Naive B cell (primary cell): Measurements from ENCODE around the gene CACNA1S. TPM values are rescaled to one million over a fixed set of nuclear protein-coding genes. Genes with fewer than 3 reads are reported as not detected.
A peak's percentile ranks its signal among the peaks of the same experiment; 100 is the strongest.

Source experiments
- ATAC-seq, 2 donors: fragments of 150-1000 bp; cut with Tn5 transposase; 2 replicates each; pipeline ENCODE4 v1.10.0; 2021; ENCODE audit warnings: low read depth in 2 of 2, mild to moderate bottlenecking in 2 of 2, moderate library complexity in 2 of 2
- DNase-seq: peaks from one replicate; pipeline ENCODE4 v3.0.0; 2022
- H3K27ac Mint-ChIP-seq, 6 donors: one replicate each; pipeline ENCODE4 v1.8.0; 2020 to 2022; ENCODE audit warnings: mild to moderate bottlenecking in 6 of 6, mixed read lengths in 6 of 6, moderate library complexity in 5 of 6, inconsistent platforms in 2 of 6
- H3K27me3 Mint-ChIP-seq, 3 donors: one replicate each; pipeline ENCODE4 v1.8.0; 2021 to 2022; ENCODE audit warnings: mixed read lengths in 3 of 3, mild to moderate bottlenecking in 1 of 3
- H3K36me3 Mint-ChIP-seq, 2 donors: one replicate each; pipeline ENCODE4 v1.8.0; 2020 to 2022; ENCODE audit warnings: mixed read lengths in 2 of 2, inconsistent platforms in 1 of 2, mild to moderate bottlenecking in 1 of 2
- H3K4me1 Mint-ChIP-seq, 3 donors: one replicate each; pipeline ENCODE4 v1.8.0; 2020 to 2022; ENCODE audit warnings: mixed read lengths in 3 of 3, inconsistent platforms in 1 of 3, mild to moderate bottlenecking in 1 of 3, moderate library complexity in 1 of 3
- H3K4me3 Mint-ChIP-seq, 8 donors: one replicate each; pipeline ENCODE4 v1.8.0; 2020 to 2022; ENCODE audit warnings: mild to moderate bottlenecking in 8 of 8, mixed read lengths in 8 of 8, moderate library complexity in 8 of 8, inconsistent platforms in 2 of 8
- H3K9me3 Mint-ChIP-seq, 7 donors: one replicate each; pipeline ENCODE4 v1.8.0; 2020 to 2022; ENCODE audit warnings: mixed read lengths in 7 of 7, mild to moderate bottlenecking in 5 of 7, inconsistent platforms in 2 of 7, moderate library complexity in 1 of 7
- polyA plus RNA-seq, 6 donors: library from polyadenylated mRNA; unstranded; fragments of 300-500 nt; fragmentation: Illumina TruSeq; gene quantifications; one replicate each; pipeline ENCODE4 v1.2.3, GENCODE V29; 2021; ENCODE audit warnings: low read depth in 6 of 6

CACNA1S gene
- polyA plus RNA-seq, 6 donors from 2014 or later: not detected

GRCh38 chr1:201020721-201021629, 91.3 kb downstream of the CACNA1S start:
- Mint-ChIP-seq H3K27me3 (no peaks in the 10 kb centered on the region), H3K4me1 (peaks cover 65 to 91% (median 77%) of the 10 kb centered on the region in 3 donors), H3K9me3 (no peaks in the 10 kb centered on the region), H3K36me3 (no peaks in the 10 kb centered on the region), H3K4me3 (peak overlapping the region; percentile 84 to 94 (median 92)), H3K27ac (peak overlapping the region; percentile 95 to 98 (median 97))
- no peak for DNase-seq
- no peak for ATAC-seq

DNA sequence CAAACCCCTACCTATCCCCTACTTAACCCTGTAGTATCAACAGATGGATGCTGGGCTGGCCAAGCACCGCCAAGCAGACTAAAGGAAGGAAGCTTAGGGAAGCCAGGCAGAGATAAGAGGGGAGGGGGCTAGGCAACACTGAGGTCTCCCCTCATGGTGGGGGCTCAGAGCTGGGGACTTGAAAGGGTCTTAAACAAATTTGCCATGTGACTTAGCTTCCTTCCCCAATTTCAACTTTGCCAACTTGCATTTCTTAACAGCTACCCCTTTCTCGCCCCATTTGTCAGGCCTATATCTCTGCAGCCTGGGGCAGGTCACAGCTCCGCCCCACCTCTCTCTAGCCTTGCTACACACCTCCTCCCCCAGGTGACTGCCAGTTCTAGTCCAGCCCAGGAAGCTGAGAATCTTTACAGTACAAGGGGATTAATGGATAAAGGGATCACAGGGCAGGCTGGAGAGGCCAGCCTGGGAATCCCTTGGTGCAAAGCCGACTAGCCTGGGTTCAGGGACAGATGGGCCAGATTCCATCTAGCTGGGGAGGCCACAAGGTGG, 92.1 kb downstream of the CACNA1S start:
- Mint-ChIP-seq H3K27ac (peak overlapping the region; percentile 94 to 98 (median 97)), H3K9me3 (no peaks in the 10 kb centered on the region), H3K27me3 (no peaks in the 10 kb centered on the region), H3K4me3 (peak overlapping the region; percentile 77 to 94 (median 90)), H3K4me1 (peaks cover 67 to 91% (median 78%) of the 10 kb centered on the region in 3 donors), H3K36me3 (no peaks in the 10 kb centered on the region)
- DNase-seq: peak; percentile 39
- peak; percentile 6 to 16 for ATAC-seq

- H3K9me3 Mint-ChIP-seq: no peaks in the 10 kb centered on the region
- peak overlapping the region; percentile 80 to 94 (median 90) for H3K4me3 Mint-ChIP-seq
- peak overlapping the region; percentile 94 to 98 (median 97) for H3K27ac Mint-ChIP-seq
- DNase-seq (peak; percentile 88), ATAC-seq (peak; percentile 71 to 73)
- no peaks in the 10 kb centered on the region for H3K36me3 Mint-ChIP-seq
- H3K27me3 Mint-ChIP-seq: no peaks in the 10 kb centered on the region
- peaks cover 72 to 87% (median 82%) of the 10 kb centered on the region in 3 donors for H3K4me1 Mint-ChIP-seq
These were observed 92.8 kb downstream of the CACNA1S start for GRCh38 chr1:201019321-201019977.

GRCh38 chr1:201017828-201018163, 94.4 kb downstream of the CACNA1S start:
- ATAC-seq: no peak
- peak overlapping the region in 5 of 8 donors; percentile 15 to 67 (median 49) for H3K4me3 Mint-ChIP-seq
- no peak for DNase-seq
- H3K36me3 Mint-ChIP-seq: no peaks in the 10 kb centered on the region
- no peaks in the 10 kb centered on the region for H3K27me3 Mint-ChIP-seq
- no peaks in the 10 kb centered on the region for H3K9me3 Mint-ChIP-seq
- H3K4me1 Mint-ChIP-seq: peaks cover 79 to 88% (median 87%) of the 10 kb centered on the region in 3 donors
- H3K27ac Mint-ChIP-seq: peak overlapping the region in 5 of 6 donors; percentile 39 to 95 (median 71)

DNA sequence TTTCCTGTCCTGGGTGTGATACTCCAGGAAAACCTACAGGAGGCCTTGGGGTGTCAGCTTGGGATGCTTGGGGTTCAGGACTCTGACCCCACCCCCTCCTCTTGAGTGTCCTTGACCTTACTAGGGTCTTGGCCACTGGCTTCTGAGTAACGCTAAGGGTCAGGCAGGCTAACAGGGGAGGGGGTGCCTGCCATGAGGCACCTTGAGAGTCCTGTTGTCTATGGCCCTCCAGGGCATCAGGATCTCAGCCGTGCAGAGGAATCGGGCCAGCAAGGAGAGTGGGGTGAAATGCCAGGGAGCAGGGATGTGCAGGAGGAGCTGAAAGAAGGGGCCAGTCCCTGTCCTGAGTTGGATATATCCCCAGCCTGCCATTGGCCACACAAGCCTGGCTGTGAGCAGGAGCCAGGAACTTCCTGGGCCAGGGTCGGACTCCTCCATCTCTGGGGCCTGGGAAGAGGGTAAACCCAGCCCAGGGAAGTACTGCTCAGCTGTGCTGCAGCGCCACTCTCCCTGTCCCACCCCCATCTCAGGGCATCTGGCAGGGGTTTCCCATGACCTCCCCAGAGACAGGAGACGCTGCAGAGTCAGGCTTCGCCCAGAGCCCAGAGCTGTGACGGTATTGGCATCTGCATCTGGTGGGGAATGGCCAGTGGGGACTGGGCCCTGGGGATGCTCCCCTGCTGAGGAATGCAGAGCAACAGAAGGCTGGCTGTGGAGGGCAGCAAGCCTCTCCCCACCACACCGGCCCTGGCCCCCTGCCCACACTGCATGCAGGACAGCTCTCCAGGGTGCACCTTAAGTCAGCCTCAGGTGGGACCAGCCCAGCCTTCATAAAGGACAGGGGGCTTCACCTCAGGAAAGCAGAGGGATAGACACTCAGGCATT, 95.0 kb downstream of the CACNA1S start:
- peak; percentile 53 to 54 for ATAC-seq
- peaks cover 76 to 88% (median 85%) of the 10 kb centered on the region in 3 donors for H3K4me1 Mint-ChIP-seq
- H3K36me3 Mint-ChIP-seq: no peaks in the 10 kb centered on the region
- peak overlapping the region in 5 of 6 donors; percentile 50 to 95 (median 71) for H3K27ac Mint-ChIP-seq
- H3K9me3 Mint-ChIP-seq: no peaks in the 10 kb centered on the region
- peak; percentile 49 for DNase-seq
- no peaks in the 10 kb centered on the region for H3K27me3 Mint-ChIP-seq
- H3K4me3 Mint-ChIP-seq: peak overlapping the region in 6 of 8 donors; percentile 6 to 67 (median 44)

DNA sequence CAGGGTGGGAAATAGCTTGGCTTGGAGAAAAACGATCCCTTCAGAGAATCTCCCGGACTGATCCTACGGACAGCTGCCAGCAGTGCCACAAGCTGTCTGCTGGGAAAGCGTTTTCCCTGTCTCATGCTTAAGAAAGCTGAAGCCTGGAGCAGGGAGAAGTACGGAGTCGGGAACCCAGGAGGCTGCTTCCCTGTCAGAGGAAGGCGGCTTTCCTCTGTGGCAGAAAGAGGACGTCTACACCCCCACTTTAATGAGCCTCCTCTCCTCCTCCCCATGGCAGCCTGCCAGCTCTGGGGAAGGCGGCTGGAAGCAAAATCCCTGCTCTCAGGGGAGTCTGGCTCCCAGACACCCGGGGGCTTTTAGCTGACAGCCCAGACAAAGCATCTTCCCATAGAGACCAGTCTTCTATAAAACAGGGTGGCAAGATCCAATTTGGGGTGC, 96.0 kb downstream of the CACNA1S start:
- peak overlapping the region in 2 of 6 donors; percentile 34 to 47 for H3K27ac Mint-ChIP-seq
- no peak for DNase-seq

GRCh38 chr1:201015551-201016091, 96.6 kb downstream of the CACNA1S start:
- peak overlapping the region in 1 of 8 donors; percentile 5 for H3K4me3 Mint-ChIP-seq
- peak overlapping the region in 3 of 6 donors; percentile 15 to 47 (median 34) for H3K27ac Mint-ChIP-seq
- peaks cover 75 to 84% (median 80%) of the 10 kb centered on the region in 3 donors for H3K4me1 Mint-ChIP-seq
- no peak for DNase-seq
- H3K36me3 Mint-ChIP-seq: no peaks in the 10 kb centered on the region
- no peaks in the 10 kb centered on the region for H3K9me3 Mint-ChIP-seq
- no peak for ATAC-seq
- H3K27me3 Mint-ChIP-seq: no peaks in the 10 kb centered on the region

More for the DNA sequence above, 96.0 kb downstream of the CACNA1S start:
- ATAC-seq: no peak
- Mint-ChIP-seq H3K27me3 (no peaks in the 10 kb centered on the region), H3K4me3 (peak overlapping the region in 2 of 8 donors; percentile 12 to 19), H3K9me3 (no peaks in the 10 kb centered on the region), H3K4me1 (peaks cover 78 to 88% (median 84%) of the 10 kb centered on the region in 3 donors), H3K36me3 (no peaks in the 10 kb centered on the region)

- ATAC-seq (no peak), DNase-seq (no peak)
- Mint-ChIP-seq H3K27ac (no peak overlapping the region), H3K9me3 (no peaks in the 10 kb centered on the region), H3K4me1 (peaks cover 66 to 81% (median 72%) of the 10 kb centered on the region in 3 donors), H3K36me3 (no peaks in the 10 kb centered on the region), H3K27me3 (no peaks in the 10 kb centered on the region), H3K4me3 (peak overlapping the region in 1 of 8 donors; percentile 25)
These were observed 97.4 kb downstream of the CACNA1S start for GRCh38 chr1:201014816-201015200.

DNA sequence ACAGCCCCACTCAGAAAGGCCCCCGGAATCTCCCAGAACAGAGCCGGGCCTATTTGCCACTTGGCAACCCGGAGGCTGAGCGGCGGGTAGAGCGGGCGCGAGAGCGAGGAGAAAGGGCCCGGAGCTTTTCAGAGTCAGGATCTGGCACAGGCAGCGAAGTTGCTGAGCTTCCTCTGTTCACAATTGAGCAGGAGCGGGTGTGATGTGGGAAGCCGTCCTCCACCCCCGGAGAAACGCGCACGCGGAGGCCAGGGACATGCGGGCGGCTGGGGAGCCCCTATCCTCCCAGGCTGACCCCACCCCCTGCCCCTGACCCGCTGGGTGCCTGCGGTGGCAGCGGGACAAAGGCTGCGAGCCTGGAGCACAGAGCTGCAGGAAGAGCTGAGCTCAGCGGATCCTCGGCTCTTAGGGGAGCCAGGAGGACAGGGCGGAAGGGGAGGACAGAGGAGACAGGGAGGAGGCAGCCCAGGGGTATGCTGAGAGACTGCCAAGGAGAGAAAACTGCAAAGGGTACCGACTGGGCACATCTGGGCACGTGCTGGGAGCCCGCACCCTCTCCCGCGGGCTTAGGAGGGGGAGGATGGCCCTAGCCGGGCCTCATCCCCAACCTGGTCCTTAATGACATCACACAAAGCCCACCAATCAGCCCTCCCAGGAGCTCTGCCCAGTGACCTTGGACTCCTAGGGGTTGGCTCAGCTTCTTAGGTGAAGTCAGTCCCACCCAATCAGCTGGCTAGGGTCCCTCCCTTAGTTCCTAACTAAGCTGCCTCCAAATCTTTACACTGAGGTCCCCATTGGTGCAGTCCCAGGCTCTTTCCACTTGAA, 98.0 kb downstream of the CACNA1S start:
- Mint-ChIP-seq H3K27ac (peak overlapping the region in 2 of 6 donors; percentile 54 to 64), H3K27me3 (no peaks in the 10 kb centered on the region), H3K4me1 (peaks cover 60 to 81% (median 71%) of the 10 kb centered on the region in 3 donors)

DNA sequence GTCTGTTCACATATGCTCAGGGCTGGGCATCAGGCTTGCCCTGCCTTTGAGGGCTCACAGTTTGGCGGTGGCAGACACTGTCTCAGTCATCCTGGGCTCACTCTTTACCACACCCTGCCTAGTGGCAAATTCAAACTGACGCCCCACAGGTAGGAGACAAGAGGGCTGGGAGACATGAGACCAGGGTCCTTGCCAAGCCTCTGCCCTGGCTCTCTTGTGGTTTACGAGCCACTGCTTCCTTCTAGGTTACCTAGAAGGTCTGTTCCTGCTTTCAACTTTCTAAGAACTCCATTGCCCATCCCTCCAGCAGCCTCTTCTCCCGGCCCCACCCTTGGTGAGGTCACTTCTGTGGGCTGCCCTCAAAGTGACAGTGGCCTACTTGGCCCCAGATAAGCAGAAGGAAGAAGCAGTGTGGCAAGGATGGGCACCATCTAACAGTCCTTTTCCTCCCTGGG, 99.2 kb downstream of the CACNA1S start:
- Mint-ChIP-seq H3K36me3 (no peaks in the 10 kb centered on the region), H3K27ac (peak overlapping the region in 3 of 6 donors; percentile 44 to 86 (median 76)), H3K4me1 (peaks cover 54 to 79% (median 63%) of the 10 kb centered on the region in 3 donors), H3K4me3 (no peak overlapping the region), H3K27me3 (no peaks in the 10 kb centered on the region), H3K9me3 (no peaks in the 10 kb centered on the region)
- DNase-seq: no peak
- ATAC-seq: no peak

More for the DNA sequence above, 98.0 kb downstream of the CACNA1S start:
- Mint-ChIP-seq H3K9me3 (no peaks in the 10 kb centered on the region), H3K36me3 (no peaks in the 10 kb centered on the region), H3K4me3 (no peak overlapping the region)
- no peak for ATAC-seq
- no peak for DNase-seq

DNA sequence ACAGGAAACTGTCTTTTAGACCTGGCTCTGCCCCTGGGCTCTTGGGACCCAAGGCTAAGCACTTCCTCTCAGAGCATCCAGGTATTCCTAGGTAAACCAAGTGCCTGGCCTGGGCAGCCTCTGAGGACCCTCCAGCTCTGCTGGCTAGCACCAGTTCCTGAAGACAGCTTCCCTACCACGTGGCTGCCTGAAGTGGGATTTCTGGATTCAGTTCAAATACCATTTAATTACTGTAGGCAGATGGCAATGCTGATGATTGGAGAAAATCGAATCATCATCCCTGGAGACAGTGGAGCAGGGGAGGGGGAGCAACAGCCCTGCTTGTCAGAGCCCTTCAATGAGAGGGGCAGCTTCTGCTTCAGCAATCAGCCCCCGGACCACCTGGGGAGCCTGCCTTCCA, 100.6 kb downstream of the CACNA1S start:
- Mint-ChIP-seq H3K4me1 (peaks cover 41 to 65% (median 48%) of the 10 kb centered on the region in 3 donors), H3K4me3 (no peak overlapping the region), H3K9me3 (no peaks in the 10 kb centered on the region), H3K27ac (peak overlapping the region in 2 of 6 donors; percentile 23 to 39), H3K36me3 (no peaks in the 10 kb centered on the region), H3K27me3 (no peaks in the 10 kb centered on the region)
- ATAC-seq: no peak
- DNase-seq: no peak
